ENCODE measurements around the gene ZMYM3. TPM values are rescaled to one million over a fixed set of nuclear protein-coding genes. Genes with fewer than 3 reads are reported as not detected.

The ZMYM3 gene
- total RNA-seq, 1 donor from 2014 or later = 32.1 TPM

DNA sequence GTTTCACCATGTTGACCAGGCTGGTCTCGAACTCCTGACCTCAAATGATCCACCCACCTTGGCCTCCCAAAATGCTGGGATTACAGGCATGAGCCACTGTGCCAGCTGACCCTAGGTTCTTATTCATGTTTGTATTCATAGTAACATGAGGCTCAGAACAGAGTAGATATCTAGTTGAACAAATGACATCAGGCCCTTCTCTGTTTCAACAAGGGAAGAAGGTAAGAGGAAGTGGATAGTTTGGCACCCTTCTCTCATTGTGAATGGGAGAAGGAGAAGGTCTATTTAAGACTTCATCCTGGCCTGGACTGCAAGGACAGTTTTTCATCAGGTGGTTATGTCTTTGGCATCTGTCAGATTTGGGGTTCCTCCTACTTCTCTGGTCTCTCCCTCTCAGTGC, 17.1 kb downstream of the ZMYM3 start:
- Mint-ChIP-seq H3K36me3 (ENCODE audit: low read depth) (peaks cover 7% of the 10 kb centered on the region), H3K27me3 (ENCODE audit: low read depth) (no peaks in the 10 kb centered on the region), H3K4me1 (ENCODE audit: low read depth) (no peaks in the 10 kb centered on the region), H3K27ac (ENCODE audit: unreplicated experiment) (no peak overlapping the region), H3K4me3 (ENCODE audit: unreplicated experiment) (no peak overlapping the region), H3K9me3 (ENCODE audit: low read depth) (peaks cover 10% of the 10 kb centered on the region)
- no peak for DNase-seq (ENCODE audit: low spot score)
- TF ChIP-seq, protein P1, sequence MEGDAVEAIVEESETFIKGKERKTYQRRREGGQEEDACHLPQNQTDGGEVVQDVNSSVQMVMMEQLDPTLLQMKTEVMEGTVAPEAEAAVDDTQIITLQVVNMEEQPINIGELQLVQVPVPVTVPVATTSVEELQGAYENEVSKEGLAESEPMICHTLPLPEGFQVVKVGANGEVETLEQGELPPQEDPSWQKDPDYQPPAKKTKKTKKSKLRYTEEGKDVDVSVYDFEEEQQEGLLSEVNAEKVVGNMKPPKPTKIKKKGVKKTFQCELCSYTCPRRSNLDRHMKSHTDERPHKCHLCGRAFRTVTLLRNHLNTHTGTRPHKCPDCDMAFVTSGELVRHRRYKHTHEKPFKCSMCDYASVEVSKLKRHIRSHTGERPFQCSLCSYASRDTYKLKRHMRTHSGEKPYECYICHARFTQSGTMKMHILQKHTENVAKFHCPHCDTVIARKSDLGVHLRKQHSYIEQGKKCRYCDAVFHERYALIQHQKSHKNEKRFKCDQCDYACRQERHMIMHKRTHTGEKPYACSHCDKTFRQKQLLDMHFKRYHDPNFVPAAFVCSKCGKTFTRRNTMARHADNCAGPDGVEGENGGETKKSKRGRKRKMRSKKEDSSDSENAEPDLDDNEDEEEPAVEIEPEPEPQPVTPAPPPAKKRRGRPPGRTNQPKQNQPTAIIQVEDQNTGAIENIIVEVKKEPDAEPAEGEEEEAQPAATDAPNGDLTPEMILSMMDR (IDR thresholded peaks at IDR 0.05) = no peak

DNA sequence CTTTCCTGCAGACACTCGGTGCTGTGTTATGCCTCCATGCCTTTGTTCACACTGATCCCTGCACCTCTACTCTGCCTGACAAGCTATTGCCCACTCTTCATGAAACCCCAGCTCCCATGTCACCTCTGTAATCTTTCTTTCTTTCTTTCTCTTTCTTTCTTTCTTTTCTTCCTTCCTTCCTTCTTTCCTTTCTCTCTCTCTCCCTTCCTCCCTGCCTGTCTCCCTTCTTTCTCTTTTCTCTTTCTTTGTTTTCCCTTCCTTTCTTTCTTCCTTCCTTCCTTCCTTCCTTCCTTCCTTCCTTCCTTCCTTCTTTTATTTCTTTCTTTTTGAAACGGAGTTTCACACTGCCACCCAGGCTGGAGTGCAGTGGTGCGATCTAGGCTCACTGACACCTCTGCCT, 18.5 kb downstream of the ZMYM3 start:
- Mint-ChIP-seq H3K27me3 (ENCODE audit: low read depth) (no peaks in the 10 kb centered on the region), H3K9me3 (ENCODE audit: low read depth) (peaks cover 6% of the 10 kb centered on the region), H3K4me1 (ENCODE audit: low read depth) (no peaks in the 10 kb centered on the region), H3K4me3 (ENCODE audit: unreplicated experiment) (no peak overlapping the region), H3K27ac (ENCODE audit: unreplicated experiment) (no peak overlapping the region), H3K36me3 (ENCODE audit: low read depth) (peaks cover 4% of the 10 kb centered on the region)
- no peak for DNase-seq (ENCODE audit: low spot score)
- TF ChIP-seq, protein P1 (IDR thresholded peaks at IDR 0.05) = no peak

GRCh38 chrX:71228063-71228642, 25.8 kb downstream of the ZMYM3 start:
- TF ChIP-seq, protein P1 (IDR thresholded peaks at IDR 0.05) = no peak
- Mint-ChIP-seq H3K4me1 (ENCODE audit: low read depth) (no peaks in the 10 kb centered on the region), H3K9me3 (ENCODE audit: low read depth) (no peaks in the 10 kb centered on the region), H3K27me3 (ENCODE audit: low read depth) (peaks cover 2% of the 10 kb centered on the region), H3K27ac (ENCODE audit: unreplicated experiment) (no peak overlapping the region), H3K4me3 (ENCODE audit: unreplicated experiment) (no peak overlapping the region), H3K36me3 (ENCODE audit: low read depth) (no peaks in the 10 kb centered on the region)
- DNase-seq (ENCODE audit: low spot score) = no peak

- Mint-ChIP-seq H3K36me3 (ENCODE audit: low read depth) (no peaks in the 10 kb centered on the region), H3K4me3 (ENCODE audit: unreplicated experiment) (no peak overlapping the region), H3K4me1 (ENCODE audit: low read depth) (no peaks in the 10 kb centered on the region), H3K27me3 (ENCODE audit: low read depth) (peaks cover 5% of the 10 kb centered on the region), H3K27ac (ENCODE audit: unreplicated experiment) (peak overlapping the region; percentile 37), H3K9me3 (ENCODE audit: low read depth) (no peaks in the 10 kb centered on the region)
- TF ChIP-seq, protein P1 (IDR thresholded peaks at IDR 0.05) = peak; percentile 30
- DNase-seq (ENCODE audit: low spot score) = no peak
Observed at GRCh38 chrX:71227370-71228062, 26.4 kb downstream of the ZMYM3 start.

DNA sequence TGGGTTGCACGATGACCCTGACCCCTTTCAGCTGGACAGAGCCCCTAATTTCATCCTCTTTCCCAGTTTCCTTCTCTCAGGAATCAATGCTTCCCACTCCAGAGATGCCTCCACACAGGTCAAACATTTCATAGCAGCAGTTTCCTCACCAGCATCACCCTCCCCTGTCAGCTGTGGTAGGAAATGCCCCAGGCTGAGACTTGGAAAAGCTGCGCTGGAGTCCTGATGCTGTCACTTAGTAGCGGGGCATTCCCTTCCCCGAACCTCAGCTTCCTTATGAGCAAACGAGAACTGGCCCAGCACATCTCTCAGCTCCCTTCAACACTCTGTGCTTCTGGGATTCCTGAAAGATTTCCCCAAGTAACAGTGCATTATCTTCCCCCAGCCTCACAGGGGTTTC, 28.3 kb downstream of the ZMYM3 start:
- no peak for DNase-seq (ENCODE audit: low spot score)
- H3K27me3 Mint-ChIP-seq (ENCODE audit: low read depth) = peaks cover 5% of the 10 kb centered on the region
- no peak overlapping the region for H3K4me3 Mint-ChIP-seq (ENCODE audit: unreplicated experiment)
- TF ChIP-seq, protein P1 (IDR thresholded peaks at IDR 0.05) = no peak
- no peaks in the 10 kb centered on the region for H3K36me3 Mint-ChIP-seq (ENCODE audit: low read depth)
- no peaks in the 10 kb centered on the region for H3K4me1 Mint-ChIP-seq (ENCODE audit: low read depth)
- H3K27ac Mint-ChIP-seq (ENCODE audit: unreplicated experiment) = no peak overlapping the region
- no peaks in the 10 kb centered on the region for H3K9me3 Mint-ChIP-seq (ENCODE audit: low read depth)
